ENCODE results near the gene ZNF853. TPM values are rescaled to one million over a fixed set of nuclear protein-coding genes. Genes with fewer than 3 reads are reported as not detected.
"Not testable (repeated sequence)": the region's sequence is repeated elsewhere in the genome, so short reads cannot be mapped to it uniquely, and the experiment has no call there.

Gene ZNF853
- total RNA-seq, 1 experiment from 2014 or later: 12.3 TPM

DNA sequence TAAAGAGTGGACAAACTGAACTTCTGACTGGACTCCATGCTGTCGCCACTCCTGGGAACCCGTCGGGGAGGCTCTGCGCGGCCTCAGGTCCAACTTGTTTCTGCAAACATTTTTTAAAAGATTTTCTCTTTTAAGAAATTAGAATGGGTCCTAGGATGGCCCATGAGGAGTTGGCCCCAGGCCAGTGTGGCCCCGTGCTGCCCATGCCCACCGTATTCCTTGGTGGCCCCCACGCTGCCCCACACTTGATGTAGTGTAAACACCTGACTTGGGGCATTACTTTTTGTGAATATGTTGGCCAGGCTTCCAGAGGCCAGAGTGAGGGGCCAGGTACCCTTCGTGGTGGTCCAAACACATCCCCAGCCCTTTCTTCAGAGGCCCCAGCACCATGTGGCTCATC is 41.0 kb downstream of the ZNF853 start:
- no peaks in the 10 kb centered on the region for H3K4me1 ChIP-seq
- H3K27me3 ChIP-seq (replicated peaks; ENCODE audit: control insufficient read depth, insufficient read depth, low read length): no peaks in the 10 kb centered on the region
- H3K9me3 ChIP-seq: no peaks in the 10 kb centered on the region
- Mint-ChIP-seq H3K4me3 (ENCODE audit: unreplicated experiment) (no peak overlapping the region), H3K9me3 (ENCODE audit: unreplicated experiment) (no peaks in the 10 kb centered on the region), H3K27ac (ENCODE audit: unreplicated experiment) (no peak overlapping the region), H3K4me1 (ENCODE audit: low read depth, unreplicated experiment) (no peaks in the 10 kb centered on the region), H3K27me3 (ENCODE audit: insufficient read depth, unreplicated experiment) (no peaks in the 10 kb centered on the region), H3K36me3 (ENCODE audit: insufficient read depth, unreplicated experiment) (peaks cover 32% of the 10 kb centered on the region)
- TF ChIP-seq, protein P1, sequence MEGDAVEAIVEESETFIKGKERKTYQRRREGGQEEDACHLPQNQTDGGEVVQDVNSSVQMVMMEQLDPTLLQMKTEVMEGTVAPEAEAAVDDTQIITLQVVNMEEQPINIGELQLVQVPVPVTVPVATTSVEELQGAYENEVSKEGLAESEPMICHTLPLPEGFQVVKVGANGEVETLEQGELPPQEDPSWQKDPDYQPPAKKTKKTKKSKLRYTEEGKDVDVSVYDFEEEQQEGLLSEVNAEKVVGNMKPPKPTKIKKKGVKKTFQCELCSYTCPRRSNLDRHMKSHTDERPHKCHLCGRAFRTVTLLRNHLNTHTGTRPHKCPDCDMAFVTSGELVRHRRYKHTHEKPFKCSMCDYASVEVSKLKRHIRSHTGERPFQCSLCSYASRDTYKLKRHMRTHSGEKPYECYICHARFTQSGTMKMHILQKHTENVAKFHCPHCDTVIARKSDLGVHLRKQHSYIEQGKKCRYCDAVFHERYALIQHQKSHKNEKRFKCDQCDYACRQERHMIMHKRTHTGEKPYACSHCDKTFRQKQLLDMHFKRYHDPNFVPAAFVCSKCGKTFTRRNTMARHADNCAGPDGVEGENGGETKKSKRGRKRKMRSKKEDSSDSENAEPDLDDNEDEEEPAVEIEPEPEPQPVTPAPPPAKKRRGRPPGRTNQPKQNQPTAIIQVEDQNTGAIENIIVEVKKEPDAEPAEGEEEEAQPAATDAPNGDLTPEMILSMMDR (IDR thresholded peaks at IDR 0.05; ENCODE audit: insufficient read depth in 1 of 2, low read depth in 1 of 2, low read length in 1 of 2, severe bottlenecking in 1 of 2, unreplicated experiment in 1 of 2): no peak
- POLR2A ChIA-PET: interaction anchor here (0.6 kb wide), 1 partner anchor 14 kb away, joined by 3 read pairs; no protein-coding TSS in a partner anchor
- peaks cover 7% of the 10 kb centered on the region for H3K36me3 ChIP-seq (ENCODE audit: control insufficient read depth, insufficient read depth, low read length)
- DNase-seq: no peak
- CTCF ChIA-PET: no interaction called here
- H3K4me3 ChIP-seq (ENCODE audit: low read depth, low read length): no peak overlapping the region
- intact Hi-C loops (cut with micrococcal nuclease; ENCODE audit: unreplicated experiment): no loop called here
- no TSS peak for BruUV-seq (replicated peaks)

DNA sequence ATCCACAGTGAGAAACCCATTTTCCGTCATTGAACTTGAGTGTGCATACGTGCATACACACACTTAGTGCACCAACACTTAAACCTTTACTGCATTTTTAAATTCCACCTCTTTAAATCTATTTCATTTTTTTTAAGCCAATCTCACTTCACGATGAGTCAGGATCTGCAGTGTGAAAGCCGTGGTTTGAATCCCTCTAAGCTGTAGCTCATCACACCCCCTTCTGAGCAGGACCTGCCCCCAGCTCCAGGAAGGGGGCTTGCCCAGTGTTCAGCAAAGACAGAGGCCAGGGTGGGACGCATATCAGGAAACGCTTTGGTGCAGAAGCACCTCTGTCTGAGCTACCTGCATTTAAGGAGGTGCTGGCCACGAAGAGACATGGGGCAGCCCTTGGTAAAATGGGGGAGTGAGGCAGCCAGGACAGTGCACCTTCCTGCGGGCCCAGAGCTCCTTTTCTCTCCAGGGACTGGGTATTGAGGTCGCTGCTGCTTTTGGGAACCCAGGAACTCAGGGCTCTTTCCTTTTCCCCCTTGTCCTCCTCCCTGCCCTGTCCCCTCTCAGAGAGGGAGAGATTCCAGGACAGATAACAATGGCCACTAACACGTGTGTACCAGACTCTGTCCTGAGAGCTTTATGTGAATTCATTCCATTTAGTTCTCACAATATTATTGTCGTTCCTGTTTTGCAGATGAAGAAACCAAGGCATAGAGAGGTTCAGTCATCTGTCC is 43.4 kb downstream of the ZNF853 start:
- intact Hi-C loops (cut with micrococcal nuclease; ENCODE audit: unreplicated experiment): no loop called here
- Mint-ChIP-seq H3K27me3 (ENCODE audit: insufficient read depth, unreplicated experiment) (no peaks in the 10 kb centered on the region), H3K27ac (ENCODE audit: unreplicated experiment) (peak overlapping the region; percentile 29), H3K36me3 (ENCODE audit: insufficient read depth, unreplicated experiment) (peaks cover 17% of the 10 kb centered on the region), H3K4me1 (ENCODE audit: low read depth, unreplicated experiment) (no peaks in the 10 kb centered on the region), H3K9me3 (ENCODE audit: unreplicated experiment) (no peaks in the 10 kb centered on the region), H3K4me3 (ENCODE audit: unreplicated experiment) (peak overlapping the region; percentile 42)
- Histone ChIP-seq H3K4me3 (ENCODE audit: low read depth, low read length) (no peak overlapping the region), H3K36me3 (ENCODE audit: control insufficient read depth, insufficient read depth, low read length) (0 out of 2 replicates have a peak, but pooled peaks cover 2% of the 10 kb centered on the region), H3K27me3 (replicated peaks; ENCODE audit: control insufficient read depth, insufficient read depth, low read length) (no peaks in the 10 kb centered on the region), H3K9me3 (no peaks in the 10 kb centered on the region), H3K4me1 (no peaks in the 10 kb centered on the region)
- ChIA-PET POLR2A (no interaction called here), CTCF (interaction anchor here (0.6 kb wide), 2 partner anchors 375 to 662 kb away, joined by 5 to 7 read pairs; no protein-coding TSS in a partner anchor)
- BruUV-seq (replicated peaks): no TSS peak
- DNase-seq: no peak
- TF ChIP-seq, protein P1 (IDR thresholded peaks at IDR 0.05; ENCODE audit: insufficient read depth in 1 of 2, low read depth in 1 of 2, low read length in 1 of 2, severe bottlenecking in 1 of 2, unreplicated experiment in 1 of 2): no peak

DNA sequence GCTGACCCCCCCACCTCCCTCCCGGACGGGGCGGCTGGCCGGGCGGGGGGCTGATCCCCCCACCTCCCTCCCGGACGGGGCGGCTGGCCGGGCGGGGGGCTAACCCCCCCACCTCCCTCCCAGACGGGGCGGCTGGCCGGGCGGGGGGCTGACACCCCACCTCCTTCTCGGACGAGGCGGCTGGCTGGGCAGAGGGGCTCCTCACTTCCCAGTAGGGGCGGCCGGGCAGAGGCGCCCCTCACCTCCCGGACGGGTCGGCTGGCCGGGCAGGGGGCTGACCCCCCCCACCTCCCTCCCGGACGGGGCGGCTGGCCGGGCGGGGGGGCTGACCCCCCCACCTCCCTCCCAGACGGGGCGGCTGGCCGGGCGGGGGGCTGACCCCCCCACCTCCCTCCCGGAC is 55.4 kb downstream of the ZNF853 start:
- DNase-seq; intact Hi-C loops (cut with micrococcal nuclease; ENCODE audit: unreplicated experiment); H3K4me3 Mint-ChIP-seq (ENCODE audit: unreplicated experiment); H3K27me3 Mint-ChIP-seq (ENCODE audit: insufficient read depth, unreplicated experiment); H3K36me3 Mint-ChIP-seq (ENCODE audit: insufficient read depth, unreplicated experiment); H3K27ac Mint-ChIP-seq (ENCODE audit: unreplicated experiment); POLR2A ChIA-PET; H3K27me3 ChIP-seq (replicated peaks; ENCODE audit: control insufficient read depth, insufficient read depth, low read length); H3K4me3 ChIP-seq (ENCODE audit: low read depth, low read length); CTCF ChIA-PET; H3K4me1 ChIP-seq; H3K4me1 Mint-ChIP-seq (ENCODE audit: low read depth, unreplicated experiment); H3K36me3 ChIP-seq (ENCODE audit: control insufficient read depth, insufficient read depth, low read length); BruUV-seq (replicated peaks): not testable (repeated sequence)
- H3K9me3 Mint-ChIP-seq (ENCODE audit: unreplicated experiment): peaks cover 63% of the 10 kb centered on the region
- peaks cover 45% of the 10 kb centered on the region for H3K9me3 ChIP-seq

Other genes with a start within 250 kb of the ZNF853 start
- gene RAC1, start 241.1 kb upstream of the ZNF853 start, total RNA-seq (2022): 307 and 319 TPM in 2 replicates
- 25.8 and 32.6 TPM in 2 replicates for gene DAGLB, start 167.7 kb upstream of the ZNF853 start, total RNA-seq (2022)
- 263 and 274 TPM in 2 replicates for gene KDELR2, start 131.5 kb upstream of the ZNF853 start, total RNA-seq (2022)
- 0.65 and 0.95 TPM in 2 replicates for gene GRID2IP, start 64.1 kb upstream of the ZNF853 start, total RNA-seq (2022)
- gene ZDHHC4, start 38.2 kb upstream of the ZNF853 start, total RNA-seq (2022): 69.9 and 78.9 TPM in 2 replicates
- 24.7 and 29.6 TPM in 2 replicates for gene INTS15, start 25.6 kb upstream of the ZNF853 start, total RNA-seq (2022)
- gene ZNF316, start 21.7 kb downstream of the ZNF853 start, total RNA-seq (2022): 34.1 and 34.3 TPM in 2 replicates
- gene ZNF12, start 91.3 kb downstream of the ZNF853 start, total RNA-seq (2022): 26.1 and 30.4 TPM in 2 replicates
- gene RSPH10B2, start 138.5 kb downstream of the ZNF853 start, total RNA-seq (2022): 0.45 TPM in 1 of 2 replicates, not detected in the other
- gene CCZ1B, start 210.7 kb downstream of the ZNF853 start, total RNA-seq (2022): 49.8 and 60.1 TPM in 2 replicates

All from Caco-2 (cell line).